Neural cell (in vitro differentiated cells): ENCODE data around the gene WDTC1.

ENCODE experiments used
- CTCF ChIP-seq: fragments of 450-650 bp; IDR thresholded peaks from 2 replicates; pipeline ENCODE4 v1.5.1; 2014; ENCODE audit warnings: antibody characterized with exemption, mild to moderate bottlenecking, moderate library complexity; ENCODE audit not compliant: poor library complexity, severe bottlenecking
- EP300 ChIP-seq: fragments of 450-650 bp; conservative IDR thresholded peaks from 2 replicates; pipeline ENCODE4 v1.6.1; 2014; ENCODE audit warnings: antibody characterized with exemption, mild to moderate bottlenecking, moderate library complexity; ENCODE audit not compliant: poor library complexity, severe bottlenecking
- EZH2 ChIP-seq: fragments of 200-600, 300-800 bp; shearing (Covaris generic), sonication (generic); IDR thresholded peaks from 2 replicates; pipeline ENCODE4 v1.6.1; 2014; ENCODE audit warnings: antibody characterized with exemption, low read length, borderline replicate concordance, mild to moderate bottlenecking; ENCODE audit not compliant: insufficient read depth, poor library complexity, severe bottlenecking
- MXI1 ChIP-seq: fragments of 450-650 bp; conservative IDR thresholded peaks from 2 replicates; pipeline ENCODE4 v1.6.1; 2014; ENCODE audit warnings: antibody characterized with exemption, mild to moderate bottlenecking; ENCODE audit not compliant: poor library complexity, severe bottlenecking
- POLR2AphosphoS5 ChIP-seq: IDR thresholded peaks from 2 replicates; pipeline ENCODE4 v1.6.1; 2012
- RAD21 ChIP-seq: fragments of 450-650 bp; conservative IDR thresholded peaks from 2 replicates; pipeline ENCODE4 v1.6.1; 2014; ENCODE audit warnings: antibody characterized with exemption, mild to moderate bottlenecking, moderate library complexity
- SMC3 ChIP-seq: fragments of 450-650 bp; conservative IDR thresholded peaks from 2 replicates; pipeline ENCODE4 v1.6.1; 2014; ENCODE audit warnings: antibody characterized with exemption, mild to moderate bottlenecking, moderate library complexity; ENCODE audit not compliant: poor library complexity
- TAF1 ChIP-seq: IDR thresholded peaks from 2 replicates; pipeline ENCODE4 v1.6.1; 2012; ENCODE audit warnings: low read depth
- TF ChIP-seq, protein P1 (sequence below): IDR thresholded peaks from 2 replicates; pipeline ENCODE4 v1.6.1; 2012; ENCODE audit warnings: borderline replicate concordance

DNA sequence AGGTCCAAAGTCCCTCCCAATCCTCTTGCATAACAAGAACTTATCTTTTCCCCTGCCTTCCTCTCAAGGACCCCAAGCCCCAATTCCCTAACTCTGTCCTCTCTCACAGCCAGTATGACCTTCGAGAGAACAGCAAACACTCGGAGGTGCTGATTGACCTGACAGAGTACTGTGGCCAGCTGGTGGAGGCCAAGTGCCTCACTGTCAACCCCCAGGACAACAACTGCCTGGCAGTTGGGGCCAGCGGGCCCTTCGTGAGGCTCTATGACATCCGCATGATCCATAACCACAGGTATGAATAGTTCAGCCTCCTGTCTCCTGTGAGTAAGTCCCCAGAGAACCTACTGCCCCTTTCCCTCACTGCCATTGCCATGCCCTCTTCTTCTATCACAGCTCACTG, 57.7 kb downstream of the WDTC1 start:
- TF ChIP-seq CTCF: no peak
- TF ChIP-seq POLR2AphosphoS5: no peak
- no peak for TF ChIP-seq EP300
- no peak for TF ChIP-seq TAF1
- TF ChIP-seq EZH2: no peak
- TF ChIP-seq, protein P1, sequence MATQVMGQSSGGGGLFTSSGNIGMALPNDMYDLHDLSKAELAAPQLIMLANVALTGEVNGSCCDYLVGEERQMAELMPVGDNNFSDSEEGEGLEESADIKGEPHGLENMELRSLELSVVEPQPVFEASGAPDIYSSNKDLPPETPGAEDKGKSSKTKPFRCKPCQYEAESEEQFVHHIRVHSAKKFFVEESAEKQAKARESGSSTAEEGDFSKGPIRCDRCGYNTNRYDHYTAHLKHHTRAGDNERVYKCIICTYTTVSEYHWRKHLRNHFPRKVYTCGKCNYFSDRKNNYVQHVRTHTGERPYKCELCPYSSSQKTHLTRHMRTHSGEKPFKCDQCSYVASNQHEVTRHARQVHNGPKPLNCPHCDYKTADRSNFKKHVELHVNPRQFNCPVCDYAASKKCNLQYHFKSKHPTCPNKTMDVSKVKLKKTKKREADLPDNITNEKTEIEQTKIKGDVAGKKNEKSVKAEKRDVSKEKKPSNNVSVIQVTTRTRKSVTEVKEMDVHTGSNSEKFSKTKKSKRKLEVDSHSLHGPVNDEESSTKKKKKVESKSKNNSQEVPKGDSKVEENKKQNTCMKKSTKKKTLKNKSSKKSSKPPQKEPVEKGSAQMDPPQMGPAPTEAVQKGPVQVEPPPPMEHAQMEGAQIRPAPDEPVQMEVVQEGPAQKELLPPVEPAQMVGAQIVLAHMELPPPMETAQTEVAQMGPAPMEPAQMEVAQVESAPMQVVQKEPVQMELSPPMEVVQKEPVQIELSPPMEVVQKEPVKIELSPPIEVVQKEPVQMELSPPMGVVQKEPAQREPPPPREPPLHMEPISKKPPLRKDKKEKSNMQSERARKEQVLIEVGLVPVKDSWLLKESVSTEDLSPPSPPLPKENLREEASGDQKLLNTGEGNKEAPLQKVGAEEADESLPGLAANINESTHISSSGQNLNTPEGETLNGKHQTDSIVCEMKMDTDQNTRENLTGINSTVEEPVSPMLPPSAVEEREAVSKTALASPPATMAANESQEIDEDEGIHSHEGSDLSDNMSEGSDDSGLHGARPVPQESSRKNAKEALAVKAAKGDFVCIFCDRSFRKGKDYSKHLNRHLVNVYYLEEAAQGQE: no peak
- no peak for TF ChIP-seq RAD21
- no peak for TF ChIP-seq SMC3
- no peak for TF ChIP-seq MXI1
